Middle frontal gyrus (tissue), 1 donor: ENCODE data around the gene ZNF587B.
"Not testable (repeated sequence)": the region's sequence is repeated elsewhere in the genome, so short reads cannot be mapped to it uniquely, and the experiment has no call there.

Source experiments
- DNase-seq: peaks from one replicate; pipeline ENCODE4 v3.0.0-alpha.2; 2015; ENCODE audit warnings: low spot score; ENCODE audit errors: extremely low spot score

Gene ZNF587B

GRCh38 chr19:57830071-57830602, at the start of gene ZNF587B:
ZNF587B (plus strand) TSS chr19:57830299; CDS start chr19:57830529, 230 bp downstream.
- DNase-seq = peak; percentile 60

GRCh38 chr19:57786286-57786685, 43.8 kb upstream of the ZNF587B start:
- DNase-seq = no peak

DNA sequence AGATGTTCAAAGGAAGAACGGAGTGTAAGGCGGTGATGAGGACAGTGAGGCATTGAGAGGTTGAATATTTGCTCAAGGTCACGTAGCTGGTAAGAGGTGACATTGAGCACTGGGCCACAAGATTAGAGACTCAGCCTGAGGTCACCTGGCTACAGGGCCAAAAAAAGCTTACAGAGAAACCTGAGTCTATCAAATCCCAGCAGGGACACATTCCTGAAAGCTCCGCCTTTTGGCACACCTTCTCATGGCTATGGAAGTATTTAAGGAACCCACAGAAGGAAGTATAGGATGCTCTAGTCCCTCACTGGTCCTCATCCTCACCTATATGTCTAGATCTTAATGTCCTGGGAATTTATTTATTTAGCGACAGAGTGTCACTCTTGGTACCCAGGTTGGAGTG, 43.2 kb upstream of the ZNF587B start:
- no peak for DNase-seq

DNA sequence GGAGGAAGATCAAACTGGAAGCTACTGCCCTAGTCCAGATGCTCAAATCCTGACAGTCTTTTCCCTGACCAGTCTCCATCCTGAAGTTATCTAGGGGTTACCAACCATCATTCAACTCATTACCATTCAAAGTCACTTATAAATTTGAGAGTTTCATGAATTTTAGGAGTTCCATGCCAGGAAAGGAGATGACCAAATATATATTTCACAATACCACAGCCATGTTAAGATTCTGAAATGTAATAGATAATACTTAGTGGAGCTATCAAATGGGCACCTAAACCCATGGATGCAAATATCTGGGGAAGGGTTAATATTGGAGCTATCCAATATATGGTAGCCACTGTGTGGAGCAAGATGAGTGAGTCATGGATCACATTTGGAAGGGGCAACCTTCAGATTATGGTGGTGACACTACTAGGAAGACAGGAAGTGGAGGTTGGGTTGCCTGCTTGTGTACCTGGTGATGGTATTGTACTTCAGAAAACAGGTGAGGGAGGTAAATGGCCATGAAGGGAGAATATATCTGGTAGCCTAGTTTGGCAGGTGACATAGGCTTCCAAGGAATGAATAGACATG, 41.9 kb upstream of the ZNF587B start:
- DNase-seq = no peak

GRCh38 chr19:57789288-57789687, 40.8 kb upstream of the ZNF587B start:
- no peak for DNase-seq

- DNase-seq = not testable (repeated sequence)
These were observed 33.5 kb upstream of the ZNF587B start for GRCh38 chr19:57796580-57796979.

DNA sequence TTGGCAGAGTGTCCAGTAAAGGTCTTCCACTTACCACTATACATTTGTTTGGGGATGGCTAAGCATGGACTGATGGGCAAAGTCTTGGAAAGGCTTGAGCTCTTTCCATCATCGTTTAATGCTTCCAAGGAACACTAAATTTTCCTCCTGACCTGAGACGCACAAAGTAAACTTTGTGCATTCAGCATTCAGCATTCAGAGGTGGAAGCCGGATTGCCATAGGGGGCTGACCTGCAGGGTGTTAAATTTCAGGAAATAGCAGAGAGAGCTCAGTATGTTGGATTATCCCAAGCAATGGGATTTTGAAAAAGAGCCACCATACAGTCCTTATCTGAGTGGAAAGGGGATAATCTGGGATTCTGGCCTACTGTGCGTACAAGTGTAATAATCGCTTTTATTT, 29.4 kb upstream of the ZNF587B start:
- no peak for DNase-seq

DNA sequence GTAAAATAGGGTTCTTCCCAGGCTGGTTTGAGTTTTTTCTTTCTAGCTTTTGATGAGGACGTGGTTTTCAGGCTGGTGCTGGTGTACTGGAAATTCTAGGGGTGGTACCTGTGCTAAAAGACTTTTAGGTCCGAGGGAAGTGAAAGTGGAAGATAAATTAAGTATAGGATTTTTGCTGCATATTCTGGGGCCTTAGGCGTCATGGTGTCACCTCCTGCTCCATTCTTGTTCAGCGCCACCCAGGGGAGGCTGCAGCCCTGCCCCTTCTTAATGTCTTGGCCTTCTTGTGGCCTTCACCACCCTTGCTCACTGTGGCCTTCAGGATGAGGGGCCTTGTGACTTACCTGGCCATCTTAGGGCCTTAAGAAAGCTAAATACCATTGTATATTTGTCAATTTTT, 27.8 kb upstream of the ZNF587B start:
- DNase-seq = no peak

GRCh38 chr19:57803265-57803593, 26.9 kb upstream of the ZNF587B start:
- DNase-seq = no peak

GRCh38 chr19:57803594-57804325, 26.3 kb upstream of the ZNF587B start:
- no peak for DNase-seq

GRCh38 chr19:57807541-57807940, 22.6 kb upstream of the ZNF587B start:
- no peak for DNase-seq

- not testable (repeated sequence) for DNase-seq
These were observed 19.4 kb upstream of the ZNF587B start for GRCh38 chr19:57810410-57811295.

DNA sequence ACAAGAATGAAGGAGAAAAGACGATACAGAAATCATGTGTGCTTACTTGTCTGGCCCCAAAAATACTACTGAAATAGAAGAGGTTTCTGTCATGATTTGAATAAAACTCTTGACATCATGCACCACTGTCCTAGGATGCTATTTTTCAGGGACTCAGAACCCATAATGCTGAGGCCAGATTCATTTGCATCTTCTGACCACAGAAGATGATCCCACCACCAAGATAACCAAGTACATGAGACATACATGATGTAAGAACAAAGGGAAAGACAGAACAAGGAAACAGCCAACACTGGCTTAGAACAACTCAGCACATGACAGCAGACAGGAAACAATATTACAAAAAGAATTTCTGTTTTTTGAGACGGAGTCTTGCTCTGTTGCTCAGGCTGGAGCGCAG, 17.9 kb upstream of the ZNF587B start:
- no peak for DNase-seq

DNA sequence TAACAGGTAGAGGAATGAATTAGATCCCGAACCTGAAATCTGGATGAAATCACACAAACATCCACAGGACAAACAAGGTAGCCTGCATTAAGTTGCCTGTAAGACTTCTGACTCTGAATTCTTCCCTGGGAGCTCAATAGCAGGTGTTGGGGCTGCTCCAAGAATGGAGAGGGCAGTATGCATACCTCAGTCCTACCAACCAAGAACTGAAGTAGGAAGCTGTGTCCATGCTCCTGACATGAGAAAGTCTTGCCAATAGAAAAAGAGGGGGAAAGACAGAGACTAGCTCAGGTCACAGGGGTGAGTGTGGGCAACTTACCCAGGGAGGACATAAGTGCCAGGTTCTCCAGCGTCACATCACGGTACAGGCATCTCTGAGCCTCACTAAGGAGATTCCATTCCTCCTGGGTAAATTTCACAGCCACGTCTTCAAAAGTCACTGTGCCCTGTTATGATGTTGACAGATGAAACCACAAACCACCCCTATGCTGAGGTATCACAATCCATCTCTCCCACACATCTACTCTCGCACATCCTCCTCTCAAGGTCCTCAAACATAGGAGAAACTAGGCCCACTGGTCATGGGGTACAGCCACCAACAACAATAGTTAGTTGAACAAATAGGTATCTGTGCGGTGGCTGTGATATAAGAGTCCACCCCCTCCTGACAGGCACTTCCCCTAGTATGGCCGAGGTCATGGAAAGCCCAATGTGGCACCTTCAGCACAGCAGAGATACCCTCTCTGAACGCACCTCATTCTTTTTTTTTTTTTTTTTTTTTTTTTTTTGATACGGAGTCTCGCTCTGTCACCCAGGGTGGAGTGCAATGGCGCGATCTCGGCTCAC, 16.9 kb upstream of the ZNF587B start:
- DNase-seq = not testable (repeated sequence)

GRCh38 chr19:57813919-57814504, 16.1 kb upstream of the ZNF587B start:
- DNase-seq = no peak

GRCh38 chr19:57814505-57815246, 15.4 kb upstream of the ZNF587B start, which contains the start of gene ZNF552:
ZNF552 (minus strand) TSS chr19:57814913; CDS start chr19:57814743, 170 bp downstream.
- peak; percentile 94 for DNase-seq

DNA sequence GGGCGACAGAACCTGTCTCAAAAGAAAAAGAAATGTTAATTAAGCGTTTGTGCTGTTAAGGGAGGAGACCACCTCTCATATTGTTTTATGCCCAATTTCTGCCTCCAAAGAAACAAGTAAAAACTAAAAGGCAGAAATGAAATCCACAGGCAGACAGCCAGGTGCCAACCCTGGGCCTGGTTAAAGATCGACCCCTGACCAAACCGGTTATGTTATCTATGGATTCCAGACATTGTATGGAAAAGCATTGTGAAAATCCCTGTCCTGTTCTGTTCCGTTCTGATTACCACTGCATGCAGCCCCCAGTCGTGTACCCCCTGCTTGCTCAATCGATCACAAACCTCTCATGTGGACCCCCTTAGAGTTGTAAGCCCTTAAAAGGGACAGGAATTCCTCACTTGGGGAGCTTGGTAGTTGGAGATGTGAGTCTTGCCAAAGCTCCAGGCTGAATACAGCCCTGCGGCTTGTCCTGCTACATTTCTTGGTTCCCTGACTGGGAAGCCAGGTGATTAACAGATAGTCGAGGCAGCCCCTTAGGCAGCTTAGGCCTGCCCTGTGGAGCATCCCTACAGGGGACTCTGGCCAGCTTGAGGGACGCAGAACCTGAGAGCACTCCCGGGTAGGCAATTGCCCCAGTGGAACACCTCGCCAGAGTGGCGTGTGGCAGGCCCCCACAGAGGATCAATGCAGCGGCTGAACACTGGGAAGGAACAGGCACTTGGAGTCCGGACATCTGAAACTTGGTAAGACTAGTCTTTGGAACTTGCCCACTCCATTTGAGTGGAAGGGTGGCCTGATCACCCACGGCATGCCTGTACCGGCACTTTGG, 14.6 kb upstream of the ZNF587B start:
- no peak for DNase-seq

- DNase-seq = no peak
These were observed 13.4 kb upstream of the ZNF587B start for GRCh38 chr19:57816652-57817051.

DNA sequence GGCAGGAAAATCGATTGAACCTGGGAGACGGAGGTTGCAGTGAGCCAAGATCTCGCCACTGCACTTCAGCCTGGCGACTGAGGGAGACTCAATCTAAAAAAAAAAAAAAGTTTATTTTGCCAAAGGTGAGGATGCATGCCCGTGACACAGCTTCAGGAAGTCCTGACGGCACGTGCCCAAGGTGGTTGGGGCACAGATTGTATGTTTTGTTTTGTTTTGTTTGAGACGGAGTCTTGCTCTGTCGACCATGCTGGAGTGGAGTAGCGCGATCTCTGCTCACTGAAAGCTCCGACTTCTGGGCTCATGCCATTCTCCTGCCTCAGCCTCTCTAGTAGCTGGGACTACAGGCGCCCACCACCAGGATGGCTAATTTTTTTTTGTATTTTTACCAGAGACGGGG, 12.1 kb upstream of the ZNF587B start:
- no peak for DNase-seq
